IPS-NIHi7 (cell line): ENCODE measurements around the gene NCOA6.
A peak's percentile ranks its signal among the peaks of the same experiment; 100 is the strongest.

Experiments
- DNase-seq: peaks from one replicate; pipeline ENCODE4 v3.0.0; 2012; ENCODE audit warnings: mixed read lengths; ENCODE audit errors: extremely low spot score

Gene NCOA6

DNA sequence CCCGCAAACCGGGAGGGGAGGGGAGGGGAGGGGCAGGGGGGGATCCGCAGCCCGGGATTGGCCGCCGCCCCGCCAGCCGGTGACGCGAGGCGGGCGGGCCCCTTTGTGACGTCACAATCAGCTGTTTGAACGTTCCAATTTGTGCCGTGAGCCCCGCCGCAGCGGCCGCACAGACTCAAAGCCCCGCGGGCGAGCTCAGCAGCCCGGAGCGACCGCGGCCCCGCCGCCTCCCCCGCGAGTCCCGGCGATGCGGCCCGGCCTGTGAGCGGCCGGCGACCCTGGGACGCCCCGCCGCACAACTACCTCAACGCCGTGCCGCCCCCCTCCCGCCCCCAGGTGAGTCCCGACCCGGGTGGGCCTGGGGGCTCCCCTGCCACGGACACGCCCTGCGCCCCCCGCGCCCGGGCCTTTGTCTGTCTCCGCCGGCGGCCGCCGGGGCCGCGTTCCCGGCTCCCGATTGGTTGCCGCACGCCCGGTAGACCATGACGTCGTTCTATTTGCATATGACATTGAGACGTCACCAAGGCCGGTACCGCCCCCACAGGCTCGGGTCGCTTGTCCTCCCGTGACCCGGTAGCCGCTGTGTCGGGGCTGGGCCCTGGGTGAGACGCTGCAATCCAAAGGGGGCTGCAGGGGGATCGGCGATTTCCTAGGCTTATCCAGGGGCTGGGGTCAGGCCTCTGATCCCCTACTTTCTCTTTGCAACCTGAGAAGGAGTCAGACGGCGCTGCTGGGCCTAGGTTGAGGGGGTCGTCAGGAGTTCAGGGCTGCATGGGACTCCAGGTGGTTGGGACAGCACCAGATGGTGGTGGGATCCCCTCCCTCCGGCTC lies 121.1 kb downstream of the NCOA6 start, which contains the start of gene TP53INP2:
TP53INP2 (plus strand) TSS at position 168 of the 831 bp plus-strand sequence. CDS start 4,396 bp downstream, outside the sequence.
- peak; percentile 93 for DNase-seq

DNA sequence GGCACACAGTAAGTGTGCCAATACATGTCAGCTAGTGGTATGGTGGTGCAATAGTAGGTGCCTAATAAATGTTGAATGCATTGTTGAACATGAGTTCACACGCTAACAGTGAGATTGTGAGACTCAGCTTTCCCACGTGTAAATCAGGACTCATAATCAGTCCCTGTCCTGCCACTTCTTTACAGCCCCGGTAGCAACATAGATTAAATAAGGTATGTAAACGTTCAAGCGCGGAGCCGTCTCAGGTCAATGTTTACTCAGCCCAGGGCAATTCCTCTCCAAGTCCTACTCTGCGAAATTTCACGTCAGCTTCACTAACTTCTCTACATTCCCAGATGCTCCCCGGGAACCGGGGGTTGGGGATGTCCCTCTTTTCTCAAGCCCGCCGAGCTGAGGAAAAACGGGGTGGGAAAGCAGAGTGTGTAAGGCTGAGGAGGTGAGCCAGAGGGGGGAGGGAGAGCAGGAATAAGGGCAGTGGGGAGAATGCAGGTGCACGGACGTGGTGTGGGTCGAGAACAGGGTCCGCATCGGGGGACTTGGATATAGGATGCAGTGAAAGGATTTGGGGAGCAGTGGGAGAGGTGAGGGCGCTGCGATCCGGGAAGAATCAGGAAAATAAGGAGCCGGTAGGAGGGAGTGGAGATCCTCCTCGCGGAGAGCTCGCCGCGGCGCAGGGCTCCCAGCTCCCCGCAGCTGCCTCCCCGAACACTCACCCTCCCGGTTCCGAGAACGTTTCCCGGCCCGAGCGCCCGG lies 121.9 kb downstream of the NCOA6 start:
- no peak for DNase-seq

DNA sequence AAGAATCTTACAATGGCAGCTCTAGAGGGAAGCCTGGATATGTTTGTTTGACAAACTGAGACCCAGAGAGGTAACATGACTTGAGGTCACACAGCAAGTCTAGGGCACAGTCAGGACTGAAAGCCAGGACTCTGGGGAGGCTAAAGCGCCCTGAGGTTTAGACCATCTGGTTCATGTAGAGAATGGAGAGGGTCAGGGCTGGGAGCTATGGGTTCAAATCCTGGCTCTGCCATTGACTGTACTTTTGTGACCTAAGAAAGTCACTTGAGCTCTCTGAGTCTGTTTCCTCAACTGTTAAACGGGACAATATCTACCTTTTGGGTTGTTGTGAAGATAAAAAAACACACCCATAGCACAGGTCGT lies 122.4 kb downstream of the NCOA6 start:
- DNase-seq, result no peak

DNA sequence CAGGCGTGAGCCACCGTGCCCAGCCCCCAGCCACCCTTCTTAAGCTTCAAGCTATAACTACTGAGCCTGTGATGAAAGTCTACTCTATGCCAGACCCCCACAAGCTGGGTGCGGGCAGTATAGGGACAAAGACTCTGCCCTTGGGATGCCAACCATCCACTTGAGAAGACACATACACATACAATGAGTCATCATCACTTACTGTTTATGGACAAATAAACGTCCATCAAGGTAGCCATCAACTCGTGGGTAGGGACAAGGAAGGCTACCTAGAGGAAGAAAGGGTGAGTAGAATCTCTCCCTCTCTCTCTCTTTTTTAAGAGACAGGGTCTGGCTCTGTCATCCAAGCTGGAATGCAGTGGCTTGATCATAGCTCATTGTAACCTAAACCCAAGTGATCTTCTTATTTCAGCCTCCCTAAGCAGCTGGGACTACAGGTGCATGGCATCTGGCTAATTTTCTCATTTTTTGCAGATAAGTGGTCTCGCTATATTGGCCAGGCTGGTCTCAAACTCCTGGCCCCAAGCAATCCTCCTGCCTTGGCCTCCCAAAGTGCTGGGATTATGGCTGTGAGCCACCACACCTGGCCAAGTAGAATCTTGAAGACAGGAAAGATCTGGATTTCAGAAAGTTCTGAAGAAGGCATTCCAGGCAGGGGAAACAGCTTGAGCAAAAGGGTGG lies 123.9 kb downstream of the NCOA6 start:
- no peak for DNase-seq

DNA sequence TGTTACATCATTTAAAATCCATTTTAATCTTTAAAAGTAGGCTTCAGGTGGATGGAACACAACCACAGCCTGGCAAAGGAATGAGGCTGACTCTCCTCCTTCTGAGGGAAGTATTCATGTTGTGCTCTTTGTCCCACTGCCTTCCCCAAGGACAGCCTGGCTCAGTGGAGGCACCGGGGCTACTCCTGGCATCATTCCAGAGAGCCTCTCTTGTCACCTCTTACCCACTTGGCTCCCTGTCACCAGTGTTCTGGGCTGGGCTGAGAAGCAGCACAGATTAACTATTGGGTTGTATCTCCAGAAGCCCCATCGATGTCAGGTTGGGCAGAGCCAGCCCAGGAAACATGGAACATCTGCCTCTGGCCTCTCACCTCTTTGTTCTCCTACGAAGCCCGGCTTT lies 132.0 kb downstream of the NCOA6 start:
- no peak for DNase-seq

DNA sequence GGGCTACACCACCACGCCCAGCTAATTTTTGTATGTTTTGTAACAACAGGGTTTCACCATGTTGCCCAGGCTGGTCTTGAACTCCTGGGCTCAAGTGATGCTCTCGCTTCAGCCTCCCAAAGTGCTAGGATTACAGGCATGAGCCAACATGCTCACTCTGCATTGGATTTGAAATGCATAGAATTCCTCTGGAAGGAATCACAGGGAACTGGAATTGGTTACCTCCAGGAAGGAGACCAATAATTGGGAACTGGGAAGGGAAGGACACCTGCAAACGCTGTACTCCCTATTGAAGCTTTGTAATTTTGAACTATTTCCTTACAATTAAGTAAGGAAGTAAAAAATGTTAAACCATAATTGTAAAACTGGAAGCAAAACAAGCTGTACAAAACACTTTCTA lies 133.6 kb downstream of the NCOA6 start:
- DNase-seq, result no peak

DNA sequence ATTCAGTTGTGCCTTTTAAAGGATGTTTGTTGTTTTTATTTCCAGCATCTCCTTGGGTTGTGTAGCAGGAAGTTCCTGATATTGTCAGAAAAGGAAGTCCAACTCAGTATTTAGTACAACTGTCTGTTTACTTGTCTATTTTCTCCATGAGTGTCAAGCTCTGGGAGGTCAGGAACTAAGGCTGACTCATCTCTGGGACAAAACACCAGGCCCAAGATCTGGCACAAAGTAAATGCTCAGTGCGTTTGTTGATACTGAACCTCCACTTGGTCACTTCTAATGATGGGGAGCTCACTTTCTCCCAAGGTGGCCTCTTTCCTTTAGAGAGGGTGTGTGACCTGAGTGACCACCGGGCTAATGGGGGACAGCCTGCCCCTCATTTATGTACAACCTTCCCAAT lies 136.0 kb downstream of the NCOA6 start:
- no peak for DNase-seq

DNA sequence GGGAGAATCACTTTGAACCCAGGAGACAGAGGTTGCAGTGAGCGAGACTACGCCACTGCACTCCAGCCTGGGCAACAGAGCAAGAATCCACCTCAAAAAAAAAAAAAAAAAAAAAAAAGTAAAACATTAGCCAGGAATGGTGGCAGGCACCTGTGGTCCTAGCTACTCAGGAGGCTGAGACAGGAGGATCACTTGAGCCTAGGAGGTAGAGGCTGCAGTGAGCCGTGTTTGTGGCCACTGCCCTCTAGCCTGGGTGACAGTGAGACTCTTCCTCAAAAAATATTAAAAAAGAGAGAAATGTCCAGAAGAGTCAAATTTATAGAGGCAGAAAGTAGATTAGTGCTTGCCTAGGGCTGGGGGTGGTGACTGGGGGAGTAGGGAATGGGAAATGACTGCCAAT lies 141.8 kb downstream of the NCOA6 start:
- no peak for DNase-seq

DNA sequence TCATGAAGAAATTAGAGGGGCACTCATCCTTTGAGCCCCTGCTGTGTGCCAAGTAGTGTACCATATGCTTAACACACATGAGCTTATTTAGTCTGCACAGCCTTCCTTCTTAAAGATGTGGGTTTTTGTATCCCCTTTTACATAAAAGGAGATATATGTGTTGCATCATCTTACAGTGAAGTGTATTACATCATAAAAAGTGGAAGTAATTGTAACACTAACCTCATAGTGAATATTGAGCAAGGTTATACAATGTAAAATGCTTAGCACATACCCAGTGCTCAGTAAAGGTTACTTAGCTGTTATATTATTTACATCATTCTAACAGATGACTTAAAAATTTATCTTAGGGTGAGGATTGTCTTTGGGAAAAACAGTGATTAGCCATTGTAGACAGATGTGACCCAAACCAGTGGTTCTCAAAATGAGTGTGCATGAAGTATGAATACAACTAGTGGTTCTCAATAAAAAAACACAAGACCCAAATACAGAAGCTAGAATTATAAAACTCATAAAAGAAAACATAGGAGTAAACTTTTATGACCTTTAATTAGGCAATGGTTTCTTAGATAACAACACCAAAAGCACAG lies 144.8 kb downstream of the NCOA6 start:
- DNase-seq, result no peak

DNA sequence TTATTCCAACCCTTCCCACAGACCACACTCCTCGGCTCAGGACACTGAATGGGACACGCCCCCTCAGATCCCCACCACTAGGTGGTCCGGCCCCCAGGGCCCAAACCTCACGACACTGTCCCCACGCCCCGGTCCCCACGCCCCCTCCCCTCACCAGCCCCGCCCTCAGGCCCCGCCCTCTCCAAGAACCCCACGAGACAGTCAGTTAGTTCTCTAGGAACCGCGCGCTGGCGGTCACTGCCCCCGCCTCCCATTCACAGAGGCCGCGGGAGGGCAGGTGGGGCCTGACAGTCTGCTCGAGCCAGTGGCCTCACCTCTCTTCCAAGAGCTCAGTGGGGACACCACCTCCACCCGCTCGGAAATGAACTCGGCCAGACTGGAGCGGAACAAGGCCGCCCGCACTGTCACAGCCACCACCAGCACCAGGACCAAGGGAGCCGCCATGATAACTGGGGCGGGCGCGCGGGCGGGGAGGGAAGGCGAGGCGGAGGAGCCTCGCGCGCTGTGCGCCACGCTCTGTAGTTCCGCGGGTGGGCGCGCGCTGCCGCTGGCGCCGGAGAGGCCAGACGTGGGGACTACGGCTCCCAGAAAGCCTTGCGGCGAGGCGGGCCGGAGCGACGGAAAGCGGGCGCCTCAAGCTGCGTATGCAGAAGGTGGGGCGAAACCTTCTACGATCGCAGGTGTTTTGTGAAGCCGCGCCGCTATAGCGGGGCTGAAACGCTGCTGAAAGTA lies 148.6 kb downstream of the NCOA6 start, which contains the start of gene PIGU:
PIGU (minus strand) TSS at position 451 of the 732 bp plus-strand sequence; CDS start at position 444, 7 bp downstream.
- peak; percentile 94 for DNase-seq

DNA sequence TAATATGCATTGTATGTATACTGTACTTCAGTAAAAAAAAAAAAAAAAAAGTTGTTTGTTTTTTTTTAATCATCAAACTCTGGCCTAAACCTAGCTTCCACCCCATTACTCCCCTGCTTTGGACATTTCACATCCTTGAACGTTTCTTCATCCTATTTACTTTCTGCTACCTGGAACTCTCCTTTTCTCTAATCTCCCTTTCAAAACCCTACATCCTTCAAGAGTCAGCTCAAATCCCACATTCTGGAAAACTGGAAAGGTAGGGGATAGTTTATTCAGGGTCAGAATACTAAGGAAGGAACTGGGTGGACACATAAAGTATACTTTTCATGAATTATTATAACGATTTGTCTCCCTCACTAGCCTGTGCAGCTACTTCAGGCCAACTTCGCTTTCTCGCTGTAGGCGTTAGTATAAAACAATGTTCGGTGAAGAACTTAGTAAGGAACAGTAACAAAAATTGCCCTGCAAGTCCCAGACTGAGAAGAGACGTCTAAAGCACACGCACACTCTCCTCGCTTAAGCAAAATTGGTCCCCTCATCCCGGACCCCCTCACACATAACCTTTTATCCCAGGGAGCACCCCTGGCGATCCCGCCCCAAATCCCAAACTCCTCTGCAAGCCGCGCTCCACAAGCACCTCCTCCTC lies 149.3 kb downstream of the NCOA6 start:
- DNase-seq, result no peak

DNA sequence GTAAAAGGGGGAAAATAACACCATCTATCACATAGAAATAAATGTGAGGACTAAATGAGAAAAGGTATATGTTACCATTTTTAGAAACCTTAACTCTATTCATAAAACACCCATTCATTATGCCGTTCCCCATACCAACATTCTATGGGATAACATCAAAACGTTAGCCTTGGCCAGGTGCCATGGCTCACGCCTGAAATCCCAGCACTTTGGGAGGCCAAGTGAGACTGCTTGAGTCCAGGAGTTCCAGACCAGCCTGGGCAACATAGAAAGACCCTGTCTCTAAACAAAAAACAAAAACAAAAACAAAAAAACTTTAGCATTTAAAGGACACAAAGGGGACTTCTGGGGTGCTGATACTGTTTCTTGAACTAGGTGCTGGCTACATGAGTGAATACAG lies 149.9 kb downstream of the NCOA6 start:
- DNase-seq, result no peak

DNA sequence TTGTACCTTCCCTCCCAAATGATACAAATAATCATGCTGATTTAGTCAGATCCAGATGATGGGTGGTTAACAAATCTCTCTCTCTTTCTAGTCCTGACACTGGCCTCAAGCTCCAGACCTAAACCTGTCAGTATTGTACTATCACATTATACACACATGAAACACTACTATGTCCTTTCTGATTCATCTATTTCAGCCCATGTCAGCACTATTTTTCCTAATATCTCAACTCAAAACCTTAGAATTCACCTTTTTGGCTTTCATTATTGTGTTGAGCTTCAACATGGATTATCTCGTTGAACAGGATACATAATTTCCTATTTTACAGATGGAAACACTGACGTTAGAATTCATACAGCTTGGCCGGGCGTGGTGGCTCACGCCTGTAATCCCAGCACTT lies 152.0 kb downstream of the NCOA6 start:
- DNase-seq, result no peak

DNA sequence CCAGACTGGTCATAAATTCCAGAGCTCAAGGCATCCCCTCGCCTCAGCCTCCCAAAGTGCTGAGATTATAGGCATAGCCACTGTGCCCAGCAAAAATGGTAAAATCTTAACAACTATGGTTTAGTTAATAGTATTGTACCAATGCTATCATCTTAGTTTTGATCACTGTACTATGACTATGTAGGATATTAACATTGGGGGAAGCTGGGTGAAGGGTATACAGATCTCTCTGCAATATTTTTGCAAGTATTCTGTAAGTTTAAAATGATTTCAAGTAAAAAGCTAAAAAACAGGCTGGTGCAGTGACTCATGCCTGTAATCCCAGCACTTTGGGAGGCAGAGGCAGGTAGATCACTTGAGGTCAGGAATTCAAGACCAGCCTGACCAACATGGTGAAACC lies 156.4 kb downstream of the NCOA6 start:
- no peak for DNase-seq
